GM21576 (cell line): ENCODE results near the gene WIPF3.

Experiments
- ATAC-seq: cut with Tn5 transposase; IDR thresholded peaks from one replicate; pipeline ENCODE4 v1.9.1; 2021; ENCODE audit warnings: mild to moderate bottlenecking, moderate library complexity; ENCODE audit not compliant: unreplicated experiment

Gene WIPF3

DNA sequence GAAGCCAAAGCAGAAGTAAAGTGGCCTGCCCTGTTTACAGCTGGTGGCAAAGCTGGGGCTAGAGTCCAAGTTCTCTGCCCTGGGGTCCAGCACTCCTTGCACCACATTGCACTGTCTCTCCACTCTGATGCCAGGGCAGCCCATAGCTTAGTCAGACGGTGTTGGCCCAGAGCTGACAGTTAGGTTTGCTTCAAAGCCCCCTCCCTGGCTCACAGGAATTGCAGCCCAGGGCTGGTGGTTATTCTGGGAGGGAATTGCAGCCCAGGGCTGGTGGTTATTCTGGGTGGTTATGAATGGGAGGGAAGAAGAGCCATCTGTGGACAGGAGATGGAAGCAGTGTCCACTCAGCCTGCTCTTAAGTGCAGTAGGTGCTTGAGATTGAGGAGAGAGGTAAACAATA lies 94.4 kb downstream of the WIPF3 start:
- no peak for ATAC-seq

DNA sequence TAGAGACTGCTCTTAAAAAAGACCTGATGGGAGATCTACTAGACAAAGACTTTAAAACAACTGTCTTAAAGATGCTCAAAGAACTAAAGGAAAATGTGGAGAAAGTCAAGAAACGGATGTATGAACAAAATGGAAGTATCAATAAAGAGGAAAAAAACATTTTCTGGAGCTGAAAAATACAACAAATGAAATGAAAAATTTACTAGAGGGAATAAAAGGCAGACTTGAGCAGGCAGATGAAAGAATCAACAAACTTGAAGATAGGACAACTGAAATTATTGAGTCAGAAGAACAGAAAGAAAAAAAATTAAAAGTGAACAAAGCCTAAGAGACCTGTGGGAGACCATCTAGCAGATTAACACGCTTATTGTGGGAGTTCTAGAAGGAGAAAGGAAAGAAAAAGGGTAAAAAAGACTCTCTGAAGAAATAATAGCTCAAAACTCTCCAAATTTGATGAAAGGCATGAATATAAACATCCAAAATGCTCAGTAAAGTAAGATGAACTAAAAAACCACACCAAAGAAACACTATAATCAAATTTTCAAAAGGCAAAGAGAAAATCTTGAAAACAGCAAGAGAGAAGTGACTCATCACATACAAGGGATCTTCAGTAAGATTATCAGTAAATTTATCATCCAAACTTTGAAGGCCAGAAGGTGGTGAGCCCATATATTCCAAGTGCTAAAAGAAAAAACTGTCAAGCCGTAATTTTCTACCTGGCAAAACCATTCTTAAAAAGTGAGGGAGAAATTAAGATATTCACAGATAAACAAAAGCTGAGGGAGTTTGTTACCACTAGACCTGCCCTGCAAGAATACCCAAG lies 100.1 kb downstream of the WIPF3 start:
- ATAC-seq: no peak

DNA sequence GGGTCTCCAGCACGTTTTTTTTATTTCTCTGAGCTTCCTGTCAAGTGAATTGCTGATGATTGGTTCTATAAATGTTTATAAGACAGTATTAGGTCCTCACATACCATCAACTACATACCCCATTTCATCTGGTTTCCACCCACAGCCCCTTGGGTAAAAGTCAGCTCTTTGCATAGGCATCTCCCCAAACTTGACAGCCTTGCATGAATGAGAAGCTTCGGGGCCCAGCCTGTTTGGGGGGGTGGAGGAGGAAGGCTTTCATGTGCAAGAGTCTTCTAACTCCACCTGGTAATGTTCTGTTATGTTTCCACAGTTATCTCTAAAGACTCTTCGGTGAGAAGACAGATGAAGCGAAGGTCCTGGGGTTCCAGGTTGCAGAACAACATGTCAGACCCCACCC lies 107.9 kb downstream of the WIPF3 start:
- no peak for ATAC-seq

GRCh38 chr7:29915481-29916215 lies 109.3 kb downstream of the WIPF3 start:
- no peak for ATAC-seq

- no peak for ATAC-seq
These were observed 111.3 kb downstream of the WIPF3 start for GRCh38 chr7:29917641-29918040.

DNA sequence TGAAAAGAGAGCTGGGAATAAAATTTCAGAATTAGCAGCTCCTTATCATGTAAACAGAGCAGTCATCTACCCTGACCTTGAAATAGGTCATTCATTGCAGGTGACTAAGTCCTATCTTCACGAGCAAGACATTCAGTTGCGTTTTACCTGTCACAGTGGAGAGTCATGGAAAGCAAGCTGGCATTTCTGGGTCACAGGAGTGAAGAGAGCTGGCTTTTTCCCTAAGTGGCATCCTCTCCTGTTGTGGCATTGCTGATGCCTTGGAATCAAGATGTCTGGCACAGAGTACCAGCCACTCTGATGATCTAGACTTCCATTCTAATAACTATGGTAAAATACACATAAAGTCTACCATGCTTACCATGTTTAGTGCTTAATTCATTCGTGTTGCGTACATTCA lies 112.5 kb downstream of the WIPF3 start:
- no peak for ATAC-seq

GRCh38 chr7:29919790-29920189 lies 113.5 kb downstream of the WIPF3 start:
- no peak for ATAC-seq

DNA sequence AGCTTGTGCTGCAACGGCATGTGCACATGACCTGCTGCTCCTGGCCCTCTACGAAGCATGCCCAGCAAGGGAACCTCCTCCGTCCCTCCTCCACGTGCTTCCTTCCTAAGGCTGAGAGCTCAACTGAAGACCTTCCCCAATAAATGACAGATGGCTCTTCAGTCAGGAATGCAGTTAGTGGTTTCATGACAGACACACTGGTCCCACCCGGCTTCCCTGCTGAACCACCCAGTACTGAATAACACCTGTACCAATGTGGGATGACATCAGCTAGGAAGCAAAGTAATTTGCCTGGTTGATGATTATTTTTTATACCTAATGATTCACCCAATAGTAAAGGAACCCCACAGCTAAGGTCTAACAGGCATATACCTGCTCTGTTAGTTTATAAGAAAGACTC lies 114.2 kb downstream of the WIPF3 start:
- no peak for ATAC-seq

DNA sequence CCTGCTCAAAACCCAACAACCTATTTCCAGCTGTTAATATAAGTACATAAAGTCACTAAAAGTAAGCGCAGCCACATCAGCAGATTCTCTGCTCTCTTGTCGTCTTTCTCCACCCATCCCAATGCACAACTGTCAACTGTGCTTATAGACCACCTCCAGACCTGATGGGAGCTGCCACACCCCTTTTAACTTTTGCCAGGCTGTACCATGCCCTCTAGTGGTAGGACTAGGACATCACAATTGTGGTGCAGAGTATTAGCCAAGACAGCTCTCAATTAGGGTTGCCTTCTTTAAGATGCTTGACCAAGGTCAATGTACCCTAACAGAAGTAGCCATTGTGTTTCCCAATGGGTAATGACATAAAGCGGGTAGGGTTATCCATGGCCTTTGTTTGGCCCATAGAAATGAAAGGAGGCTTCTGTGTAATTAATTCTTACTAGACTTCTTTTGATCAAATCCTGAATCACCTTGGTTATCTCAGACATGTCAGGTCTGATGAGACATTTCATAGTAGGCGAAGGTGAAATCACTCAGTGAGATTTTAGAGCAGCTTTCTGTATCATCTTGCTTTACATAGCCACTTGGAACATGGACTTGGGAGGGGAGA lies 115.2 kb downstream of the WIPF3 start:
- peak; percentile 79 for ATAC-seq

DNA sequence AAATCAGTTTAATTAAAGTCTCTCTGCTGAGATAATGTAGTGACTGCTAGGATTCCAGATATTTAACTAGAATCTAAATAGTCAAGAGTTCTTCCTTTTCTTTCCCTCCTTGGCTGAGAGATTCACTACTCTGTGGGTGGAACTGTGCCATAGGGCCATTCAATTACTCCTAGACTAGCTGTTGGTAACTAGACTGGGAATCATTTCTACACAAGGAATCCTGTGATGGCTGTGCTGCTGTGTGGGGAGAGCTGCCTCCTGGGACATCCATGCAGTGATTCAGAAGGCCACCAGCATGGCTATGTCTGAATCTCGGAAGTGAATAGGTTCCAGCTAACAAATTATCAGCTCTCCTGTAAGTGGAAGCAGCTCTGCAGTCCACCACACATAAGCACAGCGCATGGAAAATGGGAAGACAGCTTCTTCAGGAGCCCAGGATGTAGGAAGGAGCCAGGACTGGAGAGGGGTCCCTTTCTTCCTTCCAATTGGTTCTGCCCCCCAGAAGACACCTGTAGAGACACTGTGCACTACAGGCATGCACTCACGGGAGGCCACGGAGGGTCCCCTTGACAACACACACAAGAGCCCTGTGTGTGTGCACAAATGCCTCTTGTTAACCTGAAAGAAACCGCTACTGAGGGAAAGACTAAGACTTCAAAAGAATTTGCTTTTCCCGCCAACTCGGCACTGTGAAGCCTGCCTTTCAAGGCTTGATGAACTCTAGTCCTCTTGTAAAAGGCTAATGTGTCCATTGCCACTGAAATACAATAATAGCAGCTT lies 116.8 kb downstream of the WIPF3 start:
- ATAC-seq: no peak

DNA sequence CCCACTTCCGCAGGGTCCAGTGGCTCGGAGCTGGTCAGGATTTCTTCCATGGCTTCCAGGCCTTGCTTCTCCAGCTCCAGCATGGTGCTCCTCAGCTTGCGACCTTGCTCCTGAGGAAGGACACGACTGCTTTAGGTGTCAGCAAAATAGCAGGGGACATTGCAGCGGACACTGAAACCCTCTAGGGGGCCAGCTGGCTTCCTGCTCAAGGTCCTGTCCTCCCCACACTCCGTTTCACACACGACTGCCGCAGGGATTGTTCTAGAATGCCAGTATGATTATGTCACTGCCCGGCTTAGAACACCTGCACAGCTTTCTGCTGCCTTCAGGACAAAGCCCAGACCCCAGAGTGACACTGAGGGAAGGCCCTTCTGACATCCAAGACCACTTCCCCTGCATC lies 117.7 kb downstream of the WIPF3 start:
- ATAC-seq: no peak

GRCh38 chr7:29924684-29925083 lies 118.4 kb downstream of the WIPF3 start:
- ATAC-seq: no peak

GRCh38 chr7:29926216-29926615 lies 119.9 kb downstream of the WIPF3 start:
- ATAC-seq: no peak

DNA sequence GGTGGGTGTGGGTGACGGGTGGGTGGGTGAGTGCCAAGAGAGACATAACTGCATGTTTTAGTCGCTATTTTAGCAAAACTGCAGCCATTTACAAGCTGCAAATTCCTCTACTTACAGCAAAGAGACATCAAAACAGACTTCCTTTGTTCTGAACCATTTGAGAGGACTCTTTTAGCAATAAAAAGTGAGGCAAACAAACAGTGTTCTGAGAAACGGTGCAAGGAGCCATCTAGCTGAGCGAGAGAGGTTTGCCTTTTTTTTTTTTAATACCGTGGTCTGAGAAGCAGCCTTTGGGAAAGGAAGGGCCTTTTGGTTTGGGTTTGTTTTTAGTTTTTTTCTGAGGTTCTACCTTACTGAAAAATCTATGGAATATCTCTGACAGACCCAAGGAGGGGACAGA lies 120.4 kb downstream of the WIPF3 start:
- no peak for ATAC-seq

- no peak for ATAC-seq
These were observed 122.9 kb downstream of the WIPF3 start for GRCh38 chr7:29929018-29929807.

GRCh38 chr7:29935111-29935510 lies 128.8 kb downstream of the WIPF3 start:
- ATAC-seq: no peak

DNA sequence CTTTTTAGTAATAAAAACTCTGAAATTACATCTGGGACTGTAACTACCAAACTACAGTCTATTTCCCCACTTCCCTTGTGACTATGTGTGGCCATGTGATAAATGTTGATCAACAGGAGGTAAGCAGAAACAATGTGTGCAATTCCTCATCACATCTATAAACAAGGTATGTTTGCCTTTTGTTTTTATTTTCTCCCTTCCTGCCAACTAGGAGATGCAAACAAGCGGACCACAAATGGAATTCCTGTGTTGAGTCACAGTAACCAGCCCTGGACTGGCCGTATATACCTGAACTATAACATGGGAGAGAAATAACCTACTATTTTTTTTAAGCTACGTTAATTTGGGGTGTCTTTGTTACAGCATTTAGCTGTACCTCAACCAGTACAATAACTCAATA lies 130.8 kb downstream of the WIPF3 start:
- no peak for ATAC-seq

DNA sequence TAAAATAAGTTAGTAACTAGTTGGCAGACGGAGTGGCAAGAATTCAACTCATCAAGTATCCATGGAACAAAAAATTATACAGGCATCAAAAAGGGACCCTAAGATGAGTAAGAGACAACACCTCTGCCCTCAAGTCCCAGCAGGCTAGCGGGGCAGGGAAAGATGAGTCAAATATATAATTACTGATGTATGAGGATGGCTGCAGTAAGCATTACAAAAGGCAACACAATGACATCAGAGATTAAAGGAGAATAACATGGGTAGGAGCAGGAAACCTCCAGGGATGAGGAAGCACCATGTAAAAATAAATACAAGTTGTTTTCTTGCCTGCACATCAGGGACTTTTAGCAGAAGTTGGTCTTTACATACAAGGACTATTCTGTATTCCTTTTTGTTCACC lies 133.9 kb downstream of the WIPF3 start:
- ATAC-seq: no peak

DNA sequence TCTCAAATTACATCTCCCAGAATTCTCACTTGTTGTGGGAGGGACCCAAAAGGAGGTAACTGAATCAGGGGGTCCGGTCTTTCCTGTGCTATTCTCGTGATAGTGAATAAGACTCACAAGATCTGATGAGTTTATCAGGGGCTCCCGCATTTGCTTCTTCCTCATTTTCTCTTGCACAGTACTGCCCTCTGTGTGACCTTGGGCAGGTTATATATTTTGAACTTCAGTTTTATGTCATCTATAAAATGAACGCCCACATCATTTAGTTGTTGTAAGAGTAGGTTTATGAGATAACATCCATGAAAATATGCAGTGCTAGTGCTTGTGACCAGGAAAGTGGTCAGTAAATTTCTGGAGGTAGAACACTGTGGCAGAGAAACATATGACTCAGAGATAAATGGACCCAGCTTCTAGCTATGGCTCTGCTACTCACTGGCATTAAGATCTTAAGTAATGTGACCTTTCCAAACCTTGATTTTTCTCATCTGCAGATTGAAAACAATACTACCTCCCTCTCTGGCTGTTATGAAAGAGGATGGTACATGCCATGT lies 139.0 kb downstream of the WIPF3 start:
- no peak for ATAC-seq
